ENCODE data around the gene LRMDA. TPM values are rescaled to one million over a fixed set of nuclear protein-coding genes. Genes with fewer than 3 reads are reported as not detected.
A peak's percentile ranks its signal among the peaks of the same experiment; 100 is the strongest.

The LRMDA gene
- total RNA-seq, 1 donor: under 0.01 TPM

DNA sequence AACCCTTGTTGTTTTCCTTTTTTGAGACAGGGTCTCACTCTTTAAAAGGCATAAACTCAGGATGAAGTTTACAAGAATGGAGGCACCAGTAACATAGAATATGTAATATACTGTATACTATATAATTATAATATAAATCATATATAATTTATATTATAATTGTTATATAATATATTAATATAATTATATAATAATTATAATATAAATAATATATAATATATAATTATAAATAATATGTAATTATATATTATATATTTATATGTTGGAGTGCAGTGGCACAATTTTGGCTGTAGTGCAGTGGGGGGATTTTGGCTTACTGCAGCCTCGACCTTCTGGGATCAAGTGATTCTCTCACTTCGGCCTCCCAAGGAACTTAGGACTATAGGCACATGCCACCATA, 96.1 kb downstream of the LRMDA start:
- DNase-seq (ENCODE audit: low read depth): no peak
- TF ChIP-seq, protein P1, sequence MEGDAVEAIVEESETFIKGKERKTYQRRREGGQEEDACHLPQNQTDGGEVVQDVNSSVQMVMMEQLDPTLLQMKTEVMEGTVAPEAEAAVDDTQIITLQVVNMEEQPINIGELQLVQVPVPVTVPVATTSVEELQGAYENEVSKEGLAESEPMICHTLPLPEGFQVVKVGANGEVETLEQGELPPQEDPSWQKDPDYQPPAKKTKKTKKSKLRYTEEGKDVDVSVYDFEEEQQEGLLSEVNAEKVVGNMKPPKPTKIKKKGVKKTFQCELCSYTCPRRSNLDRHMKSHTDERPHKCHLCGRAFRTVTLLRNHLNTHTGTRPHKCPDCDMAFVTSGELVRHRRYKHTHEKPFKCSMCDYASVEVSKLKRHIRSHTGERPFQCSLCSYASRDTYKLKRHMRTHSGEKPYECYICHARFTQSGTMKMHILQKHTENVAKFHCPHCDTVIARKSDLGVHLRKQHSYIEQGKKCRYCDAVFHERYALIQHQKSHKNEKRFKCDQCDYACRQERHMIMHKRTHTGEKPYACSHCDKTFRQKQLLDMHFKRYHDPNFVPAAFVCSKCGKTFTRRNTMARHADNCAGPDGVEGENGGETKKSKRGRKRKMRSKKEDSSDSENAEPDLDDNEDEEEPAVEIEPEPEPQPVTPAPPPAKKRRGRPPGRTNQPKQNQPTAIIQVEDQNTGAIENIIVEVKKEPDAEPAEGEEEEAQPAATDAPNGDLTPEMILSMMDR (IDR thresholded peaks at IDR 0.05; ENCODE audit: insufficient read depth, low read depth, low read length): no peak
- no peak overlapping the region for H3K4me3 ChIP-seq (ENCODE audit: low read depth, low read length)

DNA sequence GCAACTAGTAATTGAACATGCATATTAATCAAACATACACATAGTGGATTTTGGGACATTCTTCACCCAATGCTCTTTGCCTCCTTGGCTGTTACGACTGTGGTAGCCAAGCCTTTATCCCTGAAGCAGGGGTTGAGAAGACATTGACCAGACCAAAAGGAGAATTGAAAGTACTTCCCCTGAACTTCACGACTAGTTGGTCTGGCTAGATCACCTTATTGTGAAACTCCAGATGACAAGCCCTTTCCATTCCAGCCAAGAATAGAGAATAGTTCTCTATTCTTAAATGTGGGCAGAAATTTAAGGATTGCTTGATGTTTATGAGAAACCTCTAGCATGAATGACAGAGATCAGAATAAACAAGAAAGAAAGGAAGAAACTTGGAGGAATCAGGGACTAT, 97.0 kb downstream of the LRMDA start:
- no peak for DNase-seq (ENCODE audit: low read depth)
- TF ChIP-seq, protein P1 (IDR thresholded peaks at IDR 0.05; ENCODE audit: insufficient read depth, low read depth, low read length): no peak

DNA sequence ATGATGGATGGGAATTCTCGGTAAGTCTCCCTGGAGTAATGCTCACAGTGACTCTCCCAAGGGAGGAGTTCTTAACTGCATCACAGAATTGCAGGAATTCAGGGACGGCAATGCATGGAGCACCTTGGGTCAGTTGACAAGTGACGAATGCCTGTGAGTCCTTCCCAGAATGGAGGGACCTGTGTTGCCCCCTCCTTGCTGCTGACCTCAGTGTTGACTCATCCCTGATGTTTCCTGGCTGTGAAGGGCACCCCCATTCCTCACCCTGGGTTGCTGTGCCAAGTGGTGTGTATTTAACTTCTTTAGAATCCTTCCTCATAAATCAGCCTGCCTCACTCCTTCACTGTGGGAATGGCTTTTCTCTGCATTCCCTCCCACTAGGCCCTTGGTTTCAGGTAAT, 98.9 kb downstream of the LRMDA start:
- DNase-seq (ENCODE audit: low read depth): no peak
- TF ChIP-seq, protein P1 (IDR thresholded peaks at IDR 0.05; ENCODE audit: insufficient read depth, low read depth, low read length): no peak
- no peak overlapping the region for H3K4me3 ChIP-seq (ENCODE audit: low read depth, low read length)

More for the DNA sequence above, 97.0 kb downstream of the LRMDA start:
- no peak overlapping the region for H3K4me3 ChIP-seq (ENCODE audit: low read depth, low read length)

DNA sequence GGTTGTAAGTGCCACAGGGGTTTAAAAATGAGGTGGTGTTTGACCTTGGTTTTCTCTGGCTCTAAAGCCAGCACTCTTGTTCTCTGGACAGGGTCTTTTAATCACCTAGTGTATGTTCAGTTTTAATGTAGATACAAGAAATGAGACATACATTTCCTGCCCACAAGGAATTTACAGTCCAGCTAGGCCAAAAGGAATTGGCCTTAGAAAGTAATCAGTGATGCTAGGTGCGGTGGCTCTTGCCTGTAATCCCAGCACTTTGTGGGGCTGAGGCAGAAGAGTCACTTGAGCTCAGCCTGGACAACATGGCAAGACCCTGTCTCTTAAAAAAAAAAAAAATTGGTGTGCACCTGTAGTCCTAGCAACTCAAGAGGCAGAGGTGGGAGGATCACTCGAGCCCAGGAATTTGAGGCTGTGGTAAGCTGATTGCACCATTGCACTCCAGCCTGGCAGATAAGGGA, 100.2 kb downstream of the LRMDA start:
- TF ChIP-seq, protein P1 (IDR thresholded peaks at IDR 0.05; ENCODE audit: insufficient read depth, low read depth, low read length): no peak
- no peak for DNase-seq (ENCODE audit: low read depth)

DNA sequence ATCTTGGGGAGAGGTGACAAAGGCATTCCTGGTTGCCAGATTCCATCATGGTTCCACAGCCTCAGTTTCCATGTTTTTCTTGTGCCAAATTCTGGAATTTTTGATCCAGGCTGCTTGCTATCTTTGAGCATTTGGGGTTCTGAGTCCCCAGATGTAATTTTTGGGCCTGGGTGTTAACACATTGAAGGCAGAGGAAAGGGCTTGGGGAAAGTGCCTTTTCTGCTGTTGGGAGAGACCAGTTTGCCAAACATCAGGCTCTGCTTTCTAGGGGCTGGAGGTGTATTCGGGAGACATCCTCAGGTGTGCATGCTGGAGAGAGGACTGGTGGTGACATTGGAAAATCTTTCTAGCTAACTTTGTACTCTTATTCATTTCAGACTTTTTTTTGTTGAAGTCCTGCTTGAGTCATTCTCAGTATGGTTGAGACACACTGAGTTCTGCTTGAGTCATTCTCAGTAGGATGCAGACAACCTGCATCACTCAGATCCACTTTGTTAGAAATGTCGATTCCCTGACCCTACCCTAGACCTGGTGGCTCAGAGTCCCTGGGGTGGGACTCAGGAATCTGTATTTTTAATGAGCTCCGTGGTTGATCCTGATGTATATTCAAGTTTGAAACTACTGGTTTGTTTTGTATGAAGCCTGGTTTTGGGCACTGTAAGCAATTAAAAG, 101.0 kb downstream of the LRMDA start:
- H3K4me3 ChIP-seq (ENCODE audit: low read depth, low read length): no peak overlapping the region
- peak; percentile 7 for DNase-seq (ENCODE audit: low read depth)
- TF ChIP-seq, protein P1 (IDR thresholded peaks at IDR 0.05; ENCODE audit: insufficient read depth, low read depth, low read length): no peak

More for the DNA sequence above, 100.2 kb downstream of the LRMDA start:
- H3K4me3 ChIP-seq (ENCODE audit: low read depth, low read length): no peak overlapping the region

DNA sequence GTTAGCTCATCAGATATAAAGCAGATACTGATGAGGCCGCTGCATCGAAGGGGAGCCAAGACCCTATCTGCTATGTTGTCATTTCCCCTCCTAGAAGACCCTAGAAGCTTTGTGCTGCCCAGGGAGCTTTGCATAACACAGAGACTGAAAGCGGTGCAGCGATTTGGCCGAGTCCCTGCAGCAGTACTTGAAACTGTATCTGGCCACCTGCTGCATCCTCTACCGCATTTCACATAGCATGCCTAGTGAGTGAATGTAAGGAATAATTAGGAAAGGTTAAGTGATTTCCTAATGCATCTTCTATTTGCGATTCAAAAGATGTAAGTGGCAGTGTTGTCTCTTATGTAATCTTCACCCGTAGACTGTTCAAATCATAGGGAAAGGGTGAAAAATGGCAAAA, 106.7 kb downstream of the LRMDA start:
- no peak for DNase-seq (ENCODE audit: low read depth)
- H3K4me3 ChIP-seq (ENCODE audit: low read depth, low read length): no peak overlapping the region
- TF ChIP-seq, protein P1 (IDR thresholded peaks at IDR 0.05; ENCODE audit: insufficient read depth, low read depth, low read length): no peak

DNA sequence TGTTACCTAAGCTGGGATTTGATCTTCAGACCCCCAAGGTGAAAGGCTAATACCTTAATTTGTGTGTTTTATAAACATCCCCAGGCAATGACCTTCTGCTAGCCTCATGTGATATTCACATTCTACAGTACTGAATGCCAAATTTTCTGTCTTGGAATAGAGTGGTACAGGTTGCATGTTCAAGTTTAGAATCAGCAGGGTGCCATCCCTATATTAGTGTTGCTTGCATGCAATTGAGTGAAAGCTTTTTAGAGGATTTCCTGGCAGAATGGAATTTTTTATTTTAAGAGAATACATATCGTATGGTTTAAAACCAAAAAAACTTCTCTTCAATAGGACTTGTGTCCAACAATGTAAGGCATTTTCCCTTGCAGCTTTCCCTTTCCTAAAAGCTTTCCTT, 107.3 kb downstream of the LRMDA start:
- H3K4me3 ChIP-seq (ENCODE audit: low read depth, low read length): no peak overlapping the region
- TF ChIP-seq, protein P1 (IDR thresholded peaks at IDR 0.05; ENCODE audit: insufficient read depth, low read depth, low read length): no peak
- no peak for DNase-seq (ENCODE audit: low read depth)

Measured in fibroblast of villous mesenchyme (primary cell).